GM23248 (cell line): ENCODE measurements around the gene KIF18B. TPM values are rescaled to one million over a fixed set of nuclear protein-coding genes. Genes with fewer than 3 reads are reported as not detected.

Experiments used
- DNase-seq: peaks from one replicate; pipeline ENCODE4 v3.0.0-alpha.2; 2015
- H2AFZ ChIP-seq: fragments of 200-600 bp; sonication (generic); 2 replicates; pipeline ENCODE4 v1.6.1; 2016; ENCODE audit warnings: antibody characterized with exemption
- H3F3A ChIP-seq: fragments of 200-600 bp; sonication (generic); 2 replicates; pipeline ENCODE4 v1.6.1; 2016; ENCODE audit warnings: mild to moderate bottlenecking, antibody characterized with exemption, mixed run types; ENCODE audit not compliant: insufficient read depth
- H3K27ac ChIP-seq: fragments of 200-600 bp; sonication (generic); 2 replicates; pipeline ENCODE4 v1.5.1; 2016; ENCODE audit warnings: mild to moderate bottlenecking
- H3K27me3 ChIP-seq: fragments of 200-600 bp; sonication (generic); replicated peaks from 2 replicates; pipeline ENCODE4 v1.6.1; 2016; ENCODE audit warnings: mild to moderate bottlenecking; ENCODE audit not compliant: insufficient read depth
- H3K36me3 ChIP-seq: fragments of 200-600 bp; sonication (generic); 2 replicates; pipeline ENCODE4 v1.6.1; 2016; ENCODE audit warnings: low read depth, mild to moderate bottlenecking
- H3K4me1 ChIP-seq: fragments of 200-600 bp; sonication (generic); 2 replicates; pipeline ENCODE4 v1.6.1; 2016; ENCODE audit warnings: mild to moderate bottlenecking; ENCODE audit not compliant: insufficient read depth
- H3K4me2 ChIP-seq: fragments of 200-600 bp; sonication (generic); one replicate; pipeline ENCODE4 v1.6.1; 2016; ENCODE audit warnings: mild to moderate bottlenecking; ENCODE audit not compliant: unreplicated experiment
- H3K4me3 ChIP-seq: fragments of 200-600 bp; sonication (generic); 2 replicates; pipeline ENCODE4 v1.5.1; 2016; ENCODE audit warnings: mild to moderate bottlenecking
- H3K79me2 ChIP-seq: fragments of 200-600 bp; sonication (generic); 2 replicates; pipeline ENCODE4 v1.6.1; 2016; ENCODE audit warnings: mild to moderate bottlenecking; ENCODE audit not compliant: insufficient read depth
- H3K9ac ChIP-seq: fragments of 200-600 bp; sonication (generic); 2 replicates; pipeline ENCODE4 v1.6.1; 2016; ENCODE audit warnings: mild to moderate bottlenecking
- H3K9me2 ChIP-seq: fragments of 200-600 bp; sonication (generic); 2 replicates; pipeline ENCODE4 v1.6.1; 2016; ENCODE audit warnings: mixed run types, mild to moderate bottlenecking, moderate library complexity; ENCODE audit not compliant: insufficient read depth
- H3K9me3 ChIP-seq: fragments of 200-600 bp; sonication (generic); one replicate; pipeline ENCODE4 v1.6.1; 2017; ENCODE audit warnings: low read depth
- H4K20me1 ChIP-seq: fragments of 200-600 bp; sonication (generic); 2 replicates; pipeline ENCODE4 v1.6.0; 2016; ENCODE audit not compliant: insufficient read depth
- EZH2 ChIP-seq: fragments of 200-600 bp; sonication (generic); IDR thresholded peaks from 2 replicates; pipeline ENCODE4 v1.6.1; 2018; ENCODE audit warnings: antibody characterized with exemption, mild to moderate bottlenecking; ENCODE audit not compliant: insufficient read depth, poor library complexity, severe bottlenecking
- EZH2phosphoT487 ChIP-seq: fragments of 200-600 bp; sonication (generic); IDR thresholded peaks from 2 replicates; pipeline ENCODE4 v1.6.1; 2018; ENCODE audit warnings: antibody characterized with exemption, moderate library complexity, mild to moderate bottlenecking, low read depth; ENCODE audit not compliant: insufficient read depth
- WGBS, 2 experiments: methylation state at CpG; one replicate each; pipeline ENCODE4 v1.1.6; 2015 to 2017; ENCODE audit warnings: low lambda C conversion rate in 2 of 2, low coverage in 1 of 2; ENCODE audit errors: missing lambda C conversion rate in 2 of 2; 5-methylcytosine and 5-hydroxymethylcytosine counted together
- in situ Hi-C: fragments of 300-500 bp; cut with MboI; formaldehyde crosslinking; loops from 2 replicates; pipeline ENCODE4 v1.15.0; 2020
- polyA plus RNA-seq: library from polyadenylated mRNA; unstranded; fragments of >200 nt; fragmentation: Nextera tagmentation; extraction: Ambion mirVana; gene quantifications from 2 replicates; pipeline ENCODE4 v1.2.1, GENCODE V29; 2016
- total RNA-seq: library from RNA; depleted of rRNA; stranded (reverse); fragments of >200 nt; shearing (Covaris generic); gene quantifications from 2 replicates; pipeline ENCODE4 v1.2.3, GENCODE V29; 2014; rRNA removed

KIF18B gene
- total RNA-seq, result 1.4 and 2.1 TPM in 2 replicates
- polyA plus RNA-seq, result 4.5 and 4.6 TPM in 2 replicates

DNA sequence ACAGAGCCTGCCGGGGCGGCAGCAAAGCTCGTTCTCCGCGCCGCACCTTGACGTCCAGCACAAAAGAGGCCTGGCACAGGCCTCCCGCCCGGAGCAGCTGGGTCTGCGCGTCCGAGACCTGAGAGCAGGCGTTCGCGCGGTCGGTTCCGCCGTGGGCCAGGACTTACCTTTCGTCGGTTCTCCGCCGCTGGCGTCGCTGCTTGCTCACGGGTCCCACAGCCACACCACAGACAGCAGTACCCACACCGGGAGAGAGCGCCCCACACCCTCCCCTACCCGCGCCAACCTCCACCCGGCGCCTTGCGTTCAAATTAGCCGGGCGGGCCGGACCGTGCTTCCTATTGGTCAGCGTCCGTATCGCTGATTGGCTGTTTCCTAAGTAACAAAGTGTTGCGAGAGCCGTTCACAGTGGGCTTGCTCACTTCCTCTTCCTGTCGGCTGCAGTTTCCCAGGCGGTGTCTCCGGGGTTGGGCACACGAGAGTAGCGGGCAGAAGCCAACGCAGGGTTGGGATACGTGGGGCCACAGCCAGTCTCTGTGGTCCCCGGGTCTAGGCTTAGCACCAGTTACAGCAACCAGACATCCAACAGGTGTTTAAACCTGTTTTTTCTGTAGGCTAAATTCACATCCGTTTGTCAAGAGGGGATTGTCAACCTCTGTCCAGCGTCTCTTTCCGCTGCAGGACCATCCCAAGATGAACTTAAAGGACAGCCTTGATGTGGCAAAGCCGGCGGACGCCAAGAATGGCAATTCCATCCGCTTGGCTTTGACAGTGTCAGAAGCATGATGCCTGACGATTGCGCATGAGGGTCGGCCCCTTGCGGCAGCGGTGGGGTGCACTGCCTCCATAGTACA, at the start of gene KIF18B:
TSS of gene KIF18B (minus strand) at position 313 of the 854 bp plus-strand sequence. CDS start 11,429 bp downstream, outside the sequence.
- Histone ChIP-seq H3K79me2 (peaks cover 48% of the 10 kb centered on the region), H4K20me1 (no peaks in the 10 kb centered on the region), H2AFZ (peak within 1 kb of the TSS; percentile 93), H3K4me2 (peak within 1 kb of the TSS; percentile 89), H3F3A (no peaks in the 10 kb centered on the region), H3K4me3 (peak within 1 kb of the TSS; percentile 84), H3K9me3 (no peaks in the 10 kb centered on the region), H3K36me3 (no peaks in the 10 kb centered on the region), H3K27me3 (no peaks in the 10 kb centered on the region), H3K4me1 (no peaks in the 10 kb centered on the region), H3K9me2 (no peaks in the 10 kb centered on the region), H3K9ac (peak within 1 kb of the TSS; percentile 76), H3K27ac (peak within 1 kb of the TSS; percentile 52)
- 2 to 3% methylated on average over 52 of the region's 62 CpGs for WGBS, 2 experiments
- in situ Hi-C loops, result no loop called here
- TF ChIP-seq EZH2 (no peak), EZH2phosphoT487 (no peak)
- peak; percentile 98 for DNase-seq

- H4K20me1 ChIP-seq, result no peaks in the 10 kb centered on the region
- WGBS, 2 experiments, result 47 to 52% methylated on average over 10 of the region's 10 CpGs
- H3K36me3 ChIP-seq, result no peaks in the 10 kb centered on the region
- H3K79me2 ChIP-seq, result no peaks in the 10 kb centered on the region
- no peak overlapping the region for H3K4me3 ChIP-seq
- H3K9me2 ChIP-seq, result no peaks in the 10 kb centered on the region
- no peak for DNase-seq
- H3K27ac ChIP-seq, result no peak overlapping the region
- no peaks in the 10 kb centered on the region for H3K4me1 ChIP-seq
- H3K4me2 ChIP-seq, result no peak overlapping the region
- H3K9ac ChIP-seq, result no peak overlapping the region
- H3F3A ChIP-seq, result no peaks in the 10 kb centered on the region
- TF ChIP-seq EZH2, result no peak
- TF ChIP-seq EZH2phosphoT487, result no peak
- peaks cover 6% of the 10 kb centered on the region for H3K27me3 ChIP-seq
- no peak overlapping the region for H2AFZ ChIP-seq
- no peaks in the 10 kb centered on the region for H3K9me3 ChIP-seq
- in situ Hi-C loops, result no loop called here
Measured at GRCh38 chr17:44996304-44996703, 48.7 kb upstream of the KIF18B start.

- Histone ChIP-seq H3K4me2 (no peak overlapping the region), H4K20me1 (no peaks in the 10 kb centered on the region), H3F3A (no peaks in the 10 kb centered on the region), H3K9me2 (no peaks in the 10 kb centered on the region), H3K9me3 (no peaks in the 10 kb centered on the region), H3K9ac (no peak overlapping the region), H3K4me1 (no peaks in the 10 kb centered on the region), H3K27me3 (peaks cover 6% of the 10 kb centered on the region), H3K36me3 (no peaks in the 10 kb centered on the region), H3K27ac (no peak overlapping the region), H3K79me2 (no peaks in the 10 kb centered on the region), H3K4me3 (no peak overlapping the region), H2AFZ (no peak overlapping the region)
- WGBS, 2 experiments, result 19 to 41% methylated on average over 7 to 11 of the region's 11 CpGs
- in situ Hi-C loops, result no loop called here
- DNase-seq, result no peak
- TF ChIP-seq EZH2phosphoT487 (no peak), EZH2 (no peak)
Measured at GRCh38 chr17:44995436-44996001, 47.9 kb upstream of the KIF18B start.

DNA sequence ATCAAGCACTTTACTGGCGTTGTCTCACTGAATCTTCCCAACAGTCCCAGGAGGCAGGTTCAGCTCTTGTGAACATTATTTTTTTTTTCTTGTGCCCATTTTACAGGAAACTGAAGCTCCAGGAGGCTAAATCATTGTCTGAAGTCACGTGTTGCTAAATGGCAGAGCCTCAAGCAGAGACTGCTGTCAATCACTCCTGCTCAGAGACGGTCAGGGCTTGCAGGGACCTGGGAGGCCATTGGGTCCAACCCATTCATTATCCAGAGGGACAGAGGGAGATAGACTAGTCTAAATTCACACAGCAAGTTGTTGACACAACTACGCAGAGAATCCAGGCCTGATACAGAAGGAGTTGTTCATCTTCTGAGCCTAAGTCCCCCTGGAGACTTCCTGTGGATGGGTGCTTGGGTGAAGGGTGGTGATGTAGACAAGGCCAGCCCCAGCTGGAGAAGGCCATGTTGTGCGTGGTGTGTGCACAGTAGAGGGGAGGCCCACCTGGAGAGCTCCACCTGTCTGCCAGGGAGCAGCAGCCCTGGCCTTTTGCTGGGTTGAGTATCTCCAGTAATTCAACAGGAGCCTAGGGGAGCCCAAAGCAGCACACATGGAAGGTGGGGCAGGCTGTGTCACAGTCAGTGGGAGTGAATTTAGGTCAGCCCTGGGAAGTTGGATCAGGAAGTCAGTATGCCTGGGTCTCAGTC, 44.8 kb upstream of the KIF18B start:
- Histone ChIP-seq H3K79me2 (no peaks in the 10 kb centered on the region), H3F3A (no peaks in the 10 kb centered on the region), H3K9me3 (no peaks in the 10 kb centered on the region), H4K20me1 (no peaks in the 10 kb centered on the region), H3K27me3 (peaks cover 6% of the 10 kb centered on the region), H3K4me2 (no peak overlapping the region), H3K27ac (no peak overlapping the region), H3K9me2 (no peaks in the 10 kb centered on the region), H3K36me3 (no peaks in the 10 kb centered on the region), H3K4me1 (no peaks in the 10 kb centered on the region), H3K4me3 (no peak overlapping the region), H3K9ac (no peak overlapping the region), H2AFZ (no peak overlapping the region)
- WGBS, 2 experiments, result 74 to 77% methylated on average over 5 of the region's 5 CpGs
- in situ Hi-C loops, result no loop called here
- no peak for TF ChIP-seq EZH2
- TF ChIP-seq EZH2phosphoT487, result no peak
- no peak for DNase-seq
